Measurements from ENCODE around the gene SEMA5B.

DNA sequence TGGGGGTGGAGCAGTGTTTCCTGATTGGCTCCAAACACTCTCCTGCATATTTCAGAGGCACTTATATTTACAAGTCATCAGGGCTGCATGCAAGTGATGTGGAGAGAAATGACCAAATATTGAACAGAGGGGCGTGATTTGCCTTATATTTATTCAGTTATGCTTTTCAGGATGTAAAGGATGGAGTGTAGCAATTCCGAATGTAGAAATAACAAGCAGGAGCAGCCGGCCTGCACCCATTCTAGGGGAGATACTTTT, 19.4 kb upstream of the SEMA5B start:
- TF ChIP-seq CTCF (optimal IDR thresholded peaks at IDR 0.05 in 1 of 3, IDR thresholded peaks at IDR 0.05 in 1 of 3, conservative IDR thresholded peaks at IDR 0.05 in 1 of 3; ENCODE audit: extremely low read depth in 1 of 3, insufficient read depth in 2 of 3, low read length in 3 of 3) (no peak), EZH2 (IDR thresholded peaks at IDR 0.05; ENCODE audit: low read length) (no peak)
